ENCODE results near the gene UTS2B.
"Not testable (repeated sequence)": the region's sequence is repeated elsewhere in the genome, so short reads cannot be mapped to it uniquely, and the experiment has no call there.

UTS2B gene

DNA sequence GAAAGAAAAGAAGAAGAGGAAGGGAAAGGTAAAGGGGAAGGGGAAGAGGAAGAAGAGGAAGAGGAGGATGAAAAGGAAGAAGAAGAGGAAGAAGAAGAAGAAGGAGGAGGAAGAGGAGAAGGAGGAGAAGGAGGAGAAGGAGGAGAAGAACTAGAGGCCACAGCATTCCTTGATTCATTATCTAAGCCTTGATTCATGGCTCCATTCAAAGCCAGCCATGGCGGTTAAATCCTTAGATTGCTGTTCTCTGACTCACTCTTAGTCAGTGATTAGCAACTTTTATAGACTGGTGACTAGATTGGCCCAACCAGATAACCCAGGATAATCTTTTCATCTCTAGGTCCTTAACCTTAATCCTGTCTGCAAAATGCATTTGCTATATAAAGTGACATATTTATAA lies 83.7 kb downstream of the UTS2B start:
- TF ChIP-seq, protein P1, sequence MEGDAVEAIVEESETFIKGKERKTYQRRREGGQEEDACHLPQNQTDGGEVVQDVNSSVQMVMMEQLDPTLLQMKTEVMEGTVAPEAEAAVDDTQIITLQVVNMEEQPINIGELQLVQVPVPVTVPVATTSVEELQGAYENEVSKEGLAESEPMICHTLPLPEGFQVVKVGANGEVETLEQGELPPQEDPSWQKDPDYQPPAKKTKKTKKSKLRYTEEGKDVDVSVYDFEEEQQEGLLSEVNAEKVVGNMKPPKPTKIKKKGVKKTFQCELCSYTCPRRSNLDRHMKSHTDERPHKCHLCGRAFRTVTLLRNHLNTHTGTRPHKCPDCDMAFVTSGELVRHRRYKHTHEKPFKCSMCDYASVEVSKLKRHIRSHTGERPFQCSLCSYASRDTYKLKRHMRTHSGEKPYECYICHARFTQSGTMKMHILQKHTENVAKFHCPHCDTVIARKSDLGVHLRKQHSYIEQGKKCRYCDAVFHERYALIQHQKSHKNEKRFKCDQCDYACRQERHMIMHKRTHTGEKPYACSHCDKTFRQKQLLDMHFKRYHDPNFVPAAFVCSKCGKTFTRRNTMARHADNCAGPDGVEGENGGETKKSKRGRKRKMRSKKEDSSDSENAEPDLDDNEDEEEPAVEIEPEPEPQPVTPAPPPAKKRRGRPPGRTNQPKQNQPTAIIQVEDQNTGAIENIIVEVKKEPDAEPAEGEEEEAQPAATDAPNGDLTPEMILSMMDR (IDR thresholded peaks at IDR 0.05; ENCODE audit: unreplicated experiment in 3 of 3), result no peak
- no peaks in the 10 kb centered on the region for H3K9me3 Mint-ChIP-seq
- no peak overlapping the region for H3K4me3 Mint-ChIP-seq
- no peaks in the 10 kb centered on the region for H3K4me1 Mint-ChIP-seq
- H3K27me3 Mint-ChIP-seq (ENCODE audit: low read depth), result no peaks in the 10 kb centered on the region
- H3K36me3 Mint-ChIP-seq (ENCODE audit: low read depth), result no peaks in the 10 kb centered on the region
- no peak overlapping the region for H3K27ac Mint-ChIP-seq

DNA sequence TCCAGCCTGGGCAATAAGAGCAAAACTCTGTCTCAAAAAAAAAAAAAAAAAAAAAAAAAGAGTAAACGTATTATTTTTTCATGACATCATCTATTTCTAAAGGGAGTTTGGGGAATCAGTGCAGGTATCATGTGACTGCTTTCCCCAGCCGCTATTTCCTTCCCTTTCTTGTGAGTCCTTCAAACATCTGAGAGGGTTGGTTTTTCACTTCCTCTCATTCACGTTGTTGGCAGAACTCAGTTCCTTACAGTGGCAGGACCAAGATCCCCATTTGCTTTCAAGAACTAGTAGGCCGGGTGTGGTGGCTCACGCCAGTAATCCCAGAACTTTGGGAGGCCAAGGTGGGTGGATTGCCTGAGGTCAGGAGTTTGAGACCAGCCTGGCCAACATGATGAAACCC lies 84.3 kb downstream of the UTS2B start:
- H3K27me3 Mint-ChIP-seq (ENCODE audit: low read depth); H3K36me3 Mint-ChIP-seq (ENCODE audit: low read depth); H3K9me3 Mint-ChIP-seq; H3K4me1 Mint-ChIP-seq; H3K4me3 Mint-ChIP-seq; H3K27ac Mint-ChIP-seq: not testable (repeated sequence)

DNA sequence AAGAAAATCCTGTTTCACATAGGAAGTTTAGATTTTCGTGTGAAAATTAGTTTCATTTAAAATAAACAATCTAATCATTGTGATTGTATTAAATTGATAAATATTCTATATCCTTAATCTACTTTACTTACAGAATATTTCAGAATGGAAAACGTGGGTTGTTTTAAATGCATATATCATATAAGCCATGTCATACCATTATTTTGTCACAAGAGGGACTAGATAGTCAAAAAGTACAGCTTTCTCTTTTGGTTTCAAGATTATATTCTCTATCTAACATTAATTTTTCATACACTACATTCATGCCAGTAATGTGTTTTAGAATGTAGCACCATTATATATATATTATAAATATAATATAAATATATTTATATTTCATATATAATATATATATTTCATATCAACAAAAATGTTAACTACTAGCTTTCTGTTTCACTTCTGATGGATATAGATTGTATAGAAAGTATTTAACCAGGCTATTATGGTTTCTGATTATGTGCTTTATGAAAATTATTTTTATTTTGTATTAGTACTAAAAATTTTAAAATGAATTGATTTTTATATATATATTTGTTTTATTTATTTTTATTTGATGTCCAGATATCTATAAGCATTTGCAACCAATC lies 86.0 kb downstream of the UTS2B start:
- no peaks in the 10 kb centered on the region for H3K27me3 Mint-ChIP-seq (ENCODE audit: low read depth)
- no peaks in the 10 kb centered on the region for H3K36me3 Mint-ChIP-seq (ENCODE audit: low read depth)
- H3K27ac Mint-ChIP-seq, result no peak overlapping the region
- TF ChIP-seq, protein P1 (IDR thresholded peaks at IDR 0.05; ENCODE audit: unreplicated experiment in 3 of 3), result peak; percentile 24 to 57 (median 39)
- H3K4me3 Mint-ChIP-seq, result no peak overlapping the region
- H3K9me3 Mint-ChIP-seq, result no peaks in the 10 kb centered on the region
- H3K4me1 Mint-ChIP-seq, result no peaks in the 10 kb centered on the region

DNA sequence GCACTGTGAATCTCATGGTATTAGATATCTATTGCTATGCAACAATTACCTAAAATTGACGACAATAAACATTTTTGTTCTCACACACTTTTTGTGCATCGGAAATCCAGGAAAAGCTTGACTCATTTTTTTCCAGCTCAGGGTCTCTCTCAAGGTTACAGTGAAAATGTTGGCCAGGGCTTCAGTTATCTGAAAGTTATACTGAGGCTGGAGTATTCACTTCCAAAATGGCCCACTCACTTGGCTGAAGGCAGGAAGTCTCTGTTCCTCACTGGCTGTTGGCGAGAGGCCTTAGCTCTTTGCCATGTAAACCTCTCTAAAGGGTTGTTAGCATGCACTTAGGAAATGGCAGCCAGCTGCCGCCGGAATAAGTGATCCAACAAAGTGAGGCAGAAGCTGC lies 89.8 kb downstream of the UTS2B start:
- Mint-ChIP-seq H3K4me1 (peaks cover 8% of the 10 kb centered on the region), H3K27ac (no peak overlapping the region), H3K27me3 (ENCODE audit: low read depth) (no peaks in the 10 kb centered on the region), H3K36me3 (ENCODE audit: low read depth) (no peaks in the 10 kb centered on the region), H3K4me3 (no peak overlapping the region), H3K9me3 (no peaks in the 10 kb centered on the region)
- TF ChIP-seq, protein P1 (IDR thresholded peaks at IDR 0.05; ENCODE audit: unreplicated experiment in 3 of 3), result no peak

DNA sequence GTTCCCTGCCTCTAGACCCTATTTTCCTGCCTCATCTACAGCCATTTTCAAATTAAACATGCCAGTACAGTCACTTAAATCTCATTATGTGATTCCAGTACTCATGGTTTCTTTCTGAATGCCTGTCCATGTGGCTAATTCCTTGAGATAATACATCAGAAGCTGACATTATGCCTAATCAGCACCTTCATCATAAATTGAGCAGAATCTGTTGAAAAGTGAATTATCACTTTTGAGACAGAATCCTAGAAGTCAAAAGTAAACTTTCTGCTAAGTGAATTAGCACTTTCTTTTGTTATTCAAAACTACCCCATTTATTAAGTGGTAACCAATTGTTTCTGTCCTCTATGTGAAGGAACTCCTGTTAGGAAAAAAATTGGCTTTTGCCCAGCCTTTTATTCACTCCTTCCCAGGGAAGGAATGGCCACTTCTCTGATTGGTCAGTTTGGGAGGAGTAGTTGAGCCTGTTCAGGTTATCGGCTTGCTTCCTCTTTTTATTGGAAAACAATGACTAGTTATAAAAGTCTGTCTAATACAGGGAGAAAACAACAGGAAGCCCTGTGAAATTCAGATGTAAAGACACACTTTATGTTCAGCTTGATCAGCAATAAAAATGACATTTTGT lies 90.8 kb downstream of the UTS2B start:
- no peak overlapping the region for H3K4me3 Mint-ChIP-seq
- H3K27me3 Mint-ChIP-seq (ENCODE audit: low read depth), result no peaks in the 10 kb centered on the region
- H3K27ac Mint-ChIP-seq, result no peak overlapping the region
- no peaks in the 10 kb centered on the region for H3K9me3 Mint-ChIP-seq
- H3K4me1 Mint-ChIP-seq, result peaks cover 8% of the 10 kb centered on the region
- TF ChIP-seq, protein P1 (IDR thresholded peaks at IDR 0.05; ENCODE audit: unreplicated experiment in 3 of 3), result no peak
- H3K36me3 Mint-ChIP-seq (ENCODE audit: low read depth), result no peaks in the 10 kb centered on the region

DNA sequence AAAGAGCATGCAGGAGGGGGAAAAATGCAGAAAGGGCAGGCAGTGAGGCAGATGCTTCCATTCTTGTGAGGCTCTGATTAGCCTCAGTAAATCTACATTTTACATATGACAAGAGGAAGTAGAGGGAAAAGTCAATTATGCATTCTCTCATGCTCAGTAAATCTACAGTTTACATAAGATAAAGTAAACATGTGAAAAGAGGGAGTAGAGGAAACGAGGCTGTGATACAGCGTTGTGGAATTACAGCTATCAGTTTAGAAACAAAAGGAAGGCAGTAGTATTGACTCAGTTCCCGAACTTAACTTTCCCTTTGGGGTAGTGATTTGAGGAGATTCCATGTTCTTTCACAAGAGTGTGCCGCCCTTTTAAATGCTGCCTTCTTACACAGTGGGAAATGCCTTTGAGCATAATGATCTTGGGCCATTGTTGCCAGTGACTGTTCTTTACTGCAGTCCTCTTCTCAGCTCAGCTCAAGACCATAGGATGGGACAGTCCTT lies 92.0 kb downstream of the UTS2B start:
- TF ChIP-seq, protein P1 (IDR thresholded peaks at IDR 0.05; ENCODE audit: unreplicated experiment in 3 of 3), result no peak
- H3K9me3 Mint-ChIP-seq, result no peaks in the 10 kb centered on the region
- H3K27me3 Mint-ChIP-seq (ENCODE audit: low read depth), result no peaks in the 10 kb centered on the region
- H3K27ac Mint-ChIP-seq, result no peak overlapping the region
- no peak overlapping the region for H3K4me3 Mint-ChIP-seq
- peaks cover 8% of the 10 kb centered on the region for H3K4me1 Mint-ChIP-seq
- H3K36me3 Mint-ChIP-seq (ENCODE audit: low read depth), result no peaks in the 10 kb centered on the region

Measured in nephron (organoid).